Esophagus muscularis mucosa (tissue), 4 donors: ENCODE results near the gene TMEM126A. TPM values are rescaled to one million over a fixed set of nuclear protein-coding genes. Genes with fewer than 3 reads are reported as not detected.
A peak's percentile ranks its signal among the peaks of the same experiment; 100 is the strongest.
"Not testable (repeated sequence)": the region's sequence is repeated elsewhere in the genome, so short reads cannot be mapped to it uniquely, and the experiment has no call there.

Source experiments
- DNase-seq: peaks from one replicate; pipeline ENCODE4 v3.0.0-alpha.2; 2017; ENCODE audit errors: extremely low spot score
- H3K27ac ChIP-seq, 4 donors: fragments of 200-600 bp; sonication (generic); replicated peaks in 1 of 4; 1 replicate in 3 of 4; 2 replicates in 1 of 4; pipeline ENCODE4 v1.5.1; 2016 to 2019; ENCODE audit warnings: mild to moderate bottlenecking in 1 of 4
- H3K27me3 ChIP-seq, 4 donors: fragments of 200-600 bp; sonication (generic); one replicate each; pipeline versions ENCODE4 v1.5.1 to v1.6.0; 2016 to 2019
- H3K36me3 ChIP-seq, 4 donors: fragments of 200-600 bp; sonication (generic); one replicate each; pipeline ENCODE4 v1.5.1; 2016 to 2019
- H3K4me1 ChIP-seq, 4 donors: fragments of 200-600 bp; sonication (generic); one replicate each; pipeline ENCODE4 v1.5.1; 2016 to 2019
- H3K4me3 ChIP-seq, 4 donors: fragments of 200-600 bp; sonication (generic); 1 replicate in 2 of 4; 2 replicates in 2 of 4; pipeline ENCODE4 v1.5.1; 2016 to 2019; ENCODE audit warnings: mild to moderate bottlenecking in 4 of 4, moderate library complexity in 1 of 4
- H3K9me3 ChIP-seq, 4 donors: fragments of 200-600 bp; sonication (generic); 1 replicate in 3 of 4; 2 replicates in 1 of 4; pipeline ENCODE4 v1.5.1; 2016 to 2019
- CTCF ChIP-seq, 3 experiments: fragments of 200-600 bp in 2 of 3; fragments of 450-650 bp in 1 of 3; sonication (generic) in 2 of 3; IDR thresholded peaks; one replicate each; pipeline ENCODE4 v1.5.1; 2017 to 2019; ENCODE audit warnings: antibody characterized with exemption in 3 of 3, mild to moderate bottlenecking in 2 of 3, moderate library complexity in 1 of 3
- EP300 ChIP-seq: sonication (generic); formaldehyde crosslinking; IDR thresholded peaks from one replicate; pipeline ENCODE4 v1.6.1; 2017; ENCODE audit warnings: antibody characterized with exemption
- POLR2A ChIP-seq: fragments of 450-650 bp; IDR thresholded peaks from one replicate; pipeline ENCODE4 v1.6.1; 2017; ENCODE audit warnings: antibody characterized with exemption, moderate library complexity, mild to moderate bottlenecking, low read depth
- POLR2AphosphoS5 ChIP-seq, 2 donors: sonication (generic); formaldehyde crosslinking; IDR thresholded peaks; one replicate each; pipeline ENCODE4 v1.6.1; 2017; ENCODE audit warnings: antibody characterized with exemption in 2 of 2
- WGBS: methylation state at CpG from one replicate; pipeline ENCODE4 v1.1.5; 2018; 5-methylcytosine and 5-hydroxymethylcytosine counted together
- intact Hi-C: fragments of 100-400 bp; cut with DNase I; formaldehyde crosslinking; loops from one replicate; pipeline ENCODE4 v1.15.1; 2023
- total RNA-seq, 4 donors: library from RNA; depleted of rRNA; stranded (reverse); fragments of >200 nt; gene quantifications; one replicate each; pipeline versions ENCODE4 v1.1.0 to v1.2.1, GENCODE V29; 2016

TMEM126A gene
- total RNA-seq, 4 donors from 2014 or later: 19.0 to 48.6 (median 26.8) TPM

GRCh38 chr11:85664615-85665481, 17.1 kb downstream of the TMEM126A start, which contains the start of gene CREBZF:
Gene CREBZF (minus strand): TSS chr11:85665129. CDS start chr11:85664875, 254 bp downstream.
- H3K27ac ChIP-seq: peak within 1 kb of the TSS; percentile 94 to 99 (median 96)
- H3K36me3 ChIP-seq: peaks cover 0 to 11% (median 4%) of the 10 kb centered on the region in 4 donors
- DNase-seq: peak; percentile 98
- H3K4me3 ChIP-seq: peak within 1 kb of the TSS; percentile 82 to 90 (median 86)
- H3K9me3 ChIP-seq: no peaks in the 10 kb centered on the region
- WGBS: under 1% methylated on average over 35 of the region's 67 CpGs
- peaks cover 34 to 36% (median 35%) of the 10 kb centered on the region in 4 donors for H3K4me1 ChIP-seq
- intact Hi-C loops: loop anchor here (2.0 to 5.0 kb wide), 2 partner anchors 36 to 68 kb away; partner anchors contain the start of gene TMEM126B
- TF ChIP-seq POLR2AphosphoS5 (IDR thresholded peaks at IDR 0.05) (peak; percentile 96 to 99), POLR2A (peak; percentile 94), EP300 (no peak)
- no peaks in the 10 kb centered on the region for H3K27me3 ChIP-seq

GRCh38 chr11:85665733-85666132, 18.0 kb downstream of the TMEM126A start:
- no peaks in the 10 kb centered on the region for H3K27me3 ChIP-seq
- peak overlapping the region in 1 of 4 donors; percentile 90 for H3K4me3 ChIP-seq
- no peaks in the 10 kb centered on the region for H3K9me3 ChIP-seq
- H3K36me3 ChIP-seq: peaks cover 0 to 4% (median 0%) of the 10 kb centered on the region in 4 donors
- H3K4me1 ChIP-seq: peaks cover 25 to 28% (median 26%) of the 10 kb centered on the region in 4 donors
- H3K27ac ChIP-seq: peak overlapping the region; percentile 94 to 99 (median 96)
- intact Hi-C loops: loop anchor here (2.0 kb wide), 1 partner anchor 37 kb away; the partner anchor contains the start of gene TMEM126B
- DNase-seq: no peak
- TF ChIP-seq POLR2A (no peak), EP300 (no peak), CTCF (IDR thresholded peaks at IDR 0.05) (no peak), POLR2AphosphoS5 (IDR thresholded peaks at IDR 0.05) (no peak)
- WGBS: 85% methylated on average over 5 of the region's 5 CpGs

GRCh38 chr11:85666687-85667086, 18.9 kb downstream of the TMEM126A start:
- TF ChIP-seq CTCF (IDR thresholded peaks at IDR 0.05): no peak
- TF ChIP-seq POLR2A: no peak
- TF ChIP-seq EP300: no peak
- TF ChIP-seq POLR2AphosphoS5 (IDR thresholded peaks at IDR 0.05): no peak
- Histone ChIP-seq H3K4me1 (peaks cover 16 to 19% (median 17%) of the 10 kb centered on the region in 4 donors), H3K36me3 (peaks cover 0 to 4% (median 0%) of the 10 kb centered on the region in 4 donors), H3K27ac (no peak overlapping the region), H3K27me3 (no peaks in the 10 kb centered on the region), H3K9me3 (no peaks in the 10 kb centered on the region), H3K4me3 (no peak overlapping the region)
- DNase-seq: no peak
- WGBS: 79% methylated on average over 3 of the region's 3 CpGs
- intact Hi-C loops: no loop called here

GRCh38 chr11:85668157-85668556, 20.4 kb downstream of the TMEM126A start:
- DNase-seq: no peak
- no peak for TF ChIP-seq POLR2A
- TF ChIP-seq EP300: no peak
- no peak for TF ChIP-seq CTCF (IDR thresholded peaks at IDR 0.05)
- TF ChIP-seq POLR2AphosphoS5 (IDR thresholded peaks at IDR 0.05): no peak
- Histone ChIP-seq H3K27ac (no peak overlapping the region), H3K36me3 (no peaks in the 10 kb centered on the region), H3K9me3 (no peaks in the 10 kb centered on the region), H3K27me3 (no peaks in the 10 kb centered on the region), H3K4me1 (peaks cover 1 to 5% (median 3%) of the 10 kb centered on the region in 4 donors), H3K4me3 (no peak overlapping the region)
- 95% methylated on average over 1 of the region's 1 CpG for WGBS
- intact Hi-C loops: no loop called here

- H3K4me1 ChIP-seq, H3K27ac ChIP-seq, H3K9me3 ChIP-seq, DNase-seq, intact Hi-C loops, H3K27me3 ChIP-seq, H3K4me3 ChIP-seq, H3K36me3 ChIP-seq: not testable (repeated sequence)
Observed at GRCh38 chr11:85670949-85671663, 23.3 kb downstream of the TMEM126A start.
